Right renal pelvis (tissue), 4 donors: ENCODE data around the gene TEX2. TPM values are rescaled to one million over a fixed set of nuclear protein-coding genes. Genes with fewer than 3 reads are reported as not detected.

Source experiments
- DNase-seq, 4 donors: peaks; one replicate each; pipeline ENCODE4 v3.0.0-alpha.2; 2013; ENCODE audit warnings: low read depth in 4 of 4, low spot score in 3 of 4, missing footprints in 1 of 4
- polyA plus RNA-seq, 4 donors: library from polyadenylated mRNA; unstranded; fragments of 120-200 nt; gene quantifications; one replicate each; pipeline ENCODE4 v1.2.1, GENCODE V29; 2013; ENCODE audit not compliant: insufficient read length in 4 of 4

Gene TEX2
- polyA plus RNA-seq, 4 donors, result 24.6 to 28.7 (median 27.2) TPM

GRCh38 chr17:64148699-64149098 is 114.4 kb downstream of the TEX2 start:
- no peak for DNase-seq

GRCh38 chr17:64148017-64148631 is 114.9 kb downstream of the TEX2 start:
- no peak for DNase-seq

GRCh38 chr17:64147110-64148016 is 115.7 kb downstream of the TEX2 start:
- no peak for DNase-seq

GRCh38 chr17:64146418-64147109 is 116.5 kb downstream of the TEX2 start:
- no peak for DNase-seq

GRCh38 chr17:64145751-64146417 is 117.2 kb downstream of the TEX2 start:
- peak; percentile 91 to 98 (median 96) for DNase-seq

GRCh38 chr17:64145375-64145750 is 117.7 kb downstream of the TEX2 start:
- DNase-seq, result no peak

GRCh38 chr17:64139542-64139941 is 123.5 kb downstream of the TEX2 start:
- DNase-seq, result no peak

- no peak for DNase-seq
Measured at GRCh38 chr17:64138441-64138840, 124.6 kb downstream of the TEX2 start.

GRCh38 chr17:64135000-64135399 is 128.1 kb downstream of the TEX2 start:
- no peak for DNase-seq

GRCh38 chr17:64134216-64134970 is 128.7 kb downstream of the TEX2 start:
- DNase-seq, result no peak

GRCh38 chr17:64133546-64134215 is 129.4 kb downstream of the TEX2 start:
- DNase-seq, result no peak

GRCh38 chr17:64131606-64132270 is 131.3 kb downstream of the TEX2 start:
- no peak for DNase-seq

- DNase-seq, result peak in 2 of 4 donors; percentile 49 to 58
Measured at GRCh38 chr17:64130559-64131001, 132.5 kb downstream of the TEX2 start.

- DNase-seq, result peak in 3 of 4 donors; percentile 81 to 85 (median 85)
Measured at GRCh38 chr17:64129765-64130558, 133.1 kb downstream of the TEX2 start, which contains the start of gene ERN1. ERN1 (minus strand) TSS chr17:64130144; CDS start chr17:64130029, 115 bp downstream.

- DNase-seq, result no peak
Measured at GRCh38 chr17:64129515-64129764, 133.6 kb downstream of the TEX2 start.

GRCh38 chr17:64128787-64129514 is 134.1 kb downstream of the TEX2 start:
- DNase-seq, result no peak

GRCh38 chr17:64126918-64127317 is 136.1 kb downstream of the TEX2 start:
- DNase-seq, result no peak

- DNase-seq, result no peak
Measured at GRCh38 chr17:64125937-64126336, 137.1 kb downstream of the TEX2 start.
